Measurements from ENCODE around the gene SLC25A5. TPM values are rescaled to one million over a fixed set of nuclear protein-coding genes. Genes with fewer than 3 reads are reported as not detected.

Gene SLC25A5
- total and polyA plus RNA-seq, 10 of the 15 experiments (the other 5 are each of a cell fraction or from before 2014, with no cell fraction given): 361 to 3,863 (median 618) TPM

DNA sequence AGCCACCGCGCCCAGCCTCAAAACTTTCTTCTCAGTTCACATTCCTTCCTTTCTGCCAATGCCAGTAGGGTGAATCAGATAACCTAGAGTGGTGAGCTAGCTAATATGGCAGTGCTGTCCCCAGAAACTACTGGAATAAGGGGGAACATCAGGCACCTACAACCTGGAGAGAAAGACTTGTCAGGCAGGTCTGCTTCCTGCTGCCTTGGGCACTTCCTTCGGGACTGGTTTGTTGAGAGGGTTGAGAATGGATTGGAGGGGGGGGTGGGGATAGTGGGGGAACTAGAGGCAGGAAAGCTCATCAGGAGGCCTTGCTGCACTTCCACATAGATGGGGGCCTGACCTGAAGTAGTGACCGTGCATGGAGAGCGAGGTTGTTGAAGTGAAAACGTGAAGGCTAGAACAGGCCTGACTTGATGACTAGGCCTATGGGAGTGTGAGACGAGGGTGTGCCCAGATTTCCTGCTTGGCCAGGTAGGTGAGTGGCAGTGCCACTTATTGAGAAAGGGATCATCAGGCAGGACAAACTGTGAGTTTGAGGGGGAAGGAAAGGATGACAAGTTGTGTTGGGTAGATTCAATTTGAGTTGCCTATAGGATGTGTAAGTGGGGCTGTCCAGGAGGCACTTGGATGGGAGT is 33.4 kb downstream of the SLC25A5 start:
- CTCF ChIA-PET: interaction anchor here (0.7 to 2.3 kb wide), 5 partner anchors 11 to 19 kb away, joined by 3 to 14 read pairs (median 4); no protein-coding TSS in a partner anchor
- H3K79me2 ChIP-seq (ENCODE audit: control insufficient read depth, insufficient read depth, low read length): no peaks in the 10 kb centered on the region
- H3K36me3 ChIP-seq (ENCODE audit: control insufficient read depth in 2 of 2, insufficient read depth in 2 of 2, low read length in 1 of 2): no peaks in the 10 kb centered on the region
- POLR2A ChIA-PET: interaction anchor here (0.7 to 1.6 kb wide), 3 partner anchors 33 to 54 kb away, joined by 5 to 7 read pairs (median 5); no protein-coding TSS in a partner anchor
- H4K20me1 ChIP-seq (ENCODE audit: control insufficient read depth, insufficient read depth): no peaks in the 10 kb centered on the region
- H3K9ac ChIP-seq (ENCODE audit: control insufficient read depth, insufficient read depth, low read length): no peak overlapping the region
- intact Hi-C loops (cut with micrococcal nuclease; ENCODE audit: unreplicated experiment): no loop called here
- no peak overlapping the region for H3K27ac ChIP-seq (ENCODE audit: control insufficient read depth, insufficient read depth)
- H3K27me3 ChIP-seq (replicated peaks in 1 of 2; ENCODE audit: control insufficient read depth in 2 of 2, insufficient read depth in 2 of 2, low read length in 1 of 2): no peaks in the 10 kb centered on the region
- no peak overlapping the region for H3K4me3 ChIP-seq
- in situ Hi-C loops (cut with MboI): no loop called here
- ATAC-seq (no peak), FAIRE-seq (no peak), DNase-seq (ENCODE audit: low read depth, low spot score) (no peak)
- RAD21 ChIA-PET (ENCODE audit: unreplicated experiment): no interaction called here
- WGBS (ENCODE audit: insufficient coverage, insufficient replicate concordance, low lambda C conversion rate, missing lambda C conversion rate): 44% methylated on average over 5 of the region's 7 CpGs
- no peak overlapping the region for H2AFZ ChIP-seq (ENCODE audit: control insufficient read depth, low read depth, low read length)
- H3K4me1 ChIP-seq (ENCODE audit: control insufficient read depth, insufficient read depth, low read length): no peaks in the 10 kb centered on the region
- H3K4me2 ChIP-seq (ENCODE audit: control insufficient read depth, insufficient read depth): no peak overlapping the region
- no peaks in the 10 kb centered on the region for H3K9me3 ChIP-seq (replicated peaks; ENCODE audit: control insufficient read depth, insufficient read depth, low read length)
- BruUV-seq (replicated peaks): no TSS peak
- SMC1A ChIA-PET (ENCODE audit: uncharacterized antibody, unreplicated experiment): interaction anchor here (0.6 to 0.9 kb wide), 2 partner anchors 98 to 278 kb away, joined by 3 to 4 read pairs; no protein-coding TSS in a partner anchor
- TF ChIP-seq, protein P1, sequence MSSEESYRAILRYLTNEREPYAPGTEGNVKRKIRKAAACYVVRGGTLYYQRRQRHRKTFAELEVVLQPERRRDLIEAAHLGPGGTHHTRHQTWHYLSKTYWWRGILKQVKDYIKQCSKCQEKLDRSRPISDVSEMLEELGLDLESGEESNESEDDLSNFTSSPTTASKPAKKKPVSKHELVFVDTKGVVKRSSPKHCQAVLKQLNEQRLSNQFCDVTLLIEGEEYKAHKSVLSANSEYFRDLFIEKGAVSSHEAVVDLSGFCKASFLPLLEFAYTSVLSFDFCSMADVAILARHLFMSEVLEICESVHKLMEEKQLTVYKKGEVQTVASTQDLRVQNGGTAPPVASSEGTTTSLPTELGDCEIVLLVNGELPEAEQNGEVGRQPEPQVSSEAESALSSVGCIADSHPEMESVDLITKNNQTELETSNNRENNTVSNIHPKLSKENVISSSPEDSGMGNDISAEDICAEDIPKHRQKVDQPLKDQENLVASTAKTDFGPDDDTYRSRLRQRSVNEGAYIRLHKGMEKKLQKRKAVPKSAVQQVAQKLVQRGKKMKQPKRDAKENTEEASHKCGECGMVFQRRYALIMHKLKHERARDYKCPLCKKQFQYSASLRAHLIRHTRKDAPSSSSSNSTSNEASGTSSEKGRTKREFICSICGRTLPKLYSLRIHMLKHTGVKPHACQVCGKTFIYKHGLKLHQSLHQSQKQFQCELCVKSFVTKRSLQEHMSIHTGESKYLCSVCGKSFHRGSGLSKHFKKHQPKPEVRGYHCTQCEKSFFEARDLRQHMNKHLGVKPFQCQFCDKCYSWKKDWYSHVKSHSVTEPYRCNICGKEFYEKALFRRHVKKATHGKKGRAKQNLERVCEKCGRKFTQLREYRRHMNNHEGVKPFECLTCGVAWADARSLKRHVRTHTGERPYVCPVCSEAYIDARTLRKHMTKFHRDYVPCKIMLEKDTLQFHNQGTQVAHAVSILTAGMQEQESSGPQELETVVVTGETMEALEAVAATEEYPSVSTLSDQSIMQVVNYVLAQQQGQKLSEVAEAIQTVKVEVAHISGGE (CRISPR knock-in tag; IDR thresholded peaks at IDR 0.05): no peak
- TF ChIP-seq HDAC6 (IDR thresholded peaks at IDR 0.05; ENCODE audit: unreplicated experiment) (no peak), NFXL1 (IDR thresholded peaks at IDR 0.05; ENCODE audit: borderline replicate concordance) (no peak), CREB1 (IDR thresholded peaks at IDR 0.05; ENCODE audit: low read depth) (no peak), POU2F2 (IDR thresholded peaks at IDR 0.05; ENCODE audit: borderline replicate concordance, low read depth, low read length) (no peak), DPF2 (IDR thresholded peaks at IDR 0.05) (no peak), RB1 (IDR thresholded peaks at IDR 0.05; ENCODE audit: borderline replicate concordance) (no peak), NR2C2 (IDR thresholded peaks at IDR 0.05; ENCODE audit: borderline replicate concordance, control insufficient read depth, insufficient read length, low read depth) (no peak), RCOR1 (conservative IDR thresholded peaks at IDR 0.05; ENCODE audit: low read depth, low read length) (no peak)
- TF ChIP-seq, protein P2, sequence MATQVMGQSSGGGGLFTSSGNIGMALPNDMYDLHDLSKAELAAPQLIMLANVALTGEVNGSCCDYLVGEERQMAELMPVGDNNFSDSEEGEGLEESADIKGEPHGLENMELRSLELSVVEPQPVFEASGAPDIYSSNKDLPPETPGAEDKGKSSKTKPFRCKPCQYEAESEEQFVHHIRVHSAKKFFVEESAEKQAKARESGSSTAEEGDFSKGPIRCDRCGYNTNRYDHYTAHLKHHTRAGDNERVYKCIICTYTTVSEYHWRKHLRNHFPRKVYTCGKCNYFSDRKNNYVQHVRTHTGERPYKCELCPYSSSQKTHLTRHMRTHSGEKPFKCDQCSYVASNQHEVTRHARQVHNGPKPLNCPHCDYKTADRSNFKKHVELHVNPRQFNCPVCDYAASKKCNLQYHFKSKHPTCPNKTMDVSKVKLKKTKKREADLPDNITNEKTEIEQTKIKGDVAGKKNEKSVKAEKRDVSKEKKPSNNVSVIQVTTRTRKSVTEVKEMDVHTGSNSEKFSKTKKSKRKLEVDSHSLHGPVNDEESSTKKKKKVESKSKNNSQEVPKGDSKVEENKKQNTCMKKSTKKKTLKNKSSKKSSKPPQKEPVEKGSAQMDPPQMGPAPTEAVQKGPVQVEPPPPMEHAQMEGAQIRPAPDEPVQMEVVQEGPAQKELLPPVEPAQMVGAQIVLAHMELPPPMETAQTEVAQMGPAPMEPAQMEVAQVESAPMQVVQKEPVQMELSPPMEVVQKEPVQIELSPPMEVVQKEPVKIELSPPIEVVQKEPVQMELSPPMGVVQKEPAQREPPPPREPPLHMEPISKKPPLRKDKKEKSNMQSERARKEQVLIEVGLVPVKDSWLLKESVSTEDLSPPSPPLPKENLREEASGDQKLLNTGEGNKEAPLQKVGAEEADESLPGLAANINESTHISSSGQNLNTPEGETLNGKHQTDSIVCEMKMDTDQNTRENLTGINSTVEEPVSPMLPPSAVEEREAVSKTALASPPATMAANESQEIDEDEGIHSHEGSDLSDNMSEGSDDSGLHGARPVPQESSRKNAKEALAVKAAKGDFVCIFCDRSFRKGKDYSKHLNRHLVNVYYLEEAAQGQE (IDR thresholded peaks at IDR 0.05; ENCODE audit: low read depth, low read length): no peak
- TF ChIP-seq, protein P3, sequence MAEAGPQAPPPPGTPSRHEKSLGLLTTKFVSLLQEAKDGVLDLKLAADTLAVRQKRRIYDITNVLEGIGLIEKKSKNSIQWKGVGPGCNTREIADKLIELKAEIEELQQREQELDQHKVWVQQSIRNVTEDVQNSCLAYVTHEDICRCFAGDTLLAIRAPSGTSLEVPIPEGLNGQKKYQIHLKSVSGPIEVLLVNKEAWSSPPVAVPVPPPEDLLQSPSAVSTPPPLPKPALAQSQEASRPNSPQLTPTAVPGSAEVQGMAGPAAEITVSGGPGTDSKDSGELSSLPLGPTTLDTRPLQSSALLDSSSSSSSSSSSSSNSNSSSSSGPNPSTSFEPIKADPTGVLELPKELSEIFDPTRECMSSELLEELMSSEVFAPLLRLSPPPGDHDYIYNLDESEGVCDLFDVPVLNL (IDR thresholded peaks at IDR 0.05; ENCODE audit: low read depth, low read length): no peak
- TF ChIP-seq, protein P4, sequence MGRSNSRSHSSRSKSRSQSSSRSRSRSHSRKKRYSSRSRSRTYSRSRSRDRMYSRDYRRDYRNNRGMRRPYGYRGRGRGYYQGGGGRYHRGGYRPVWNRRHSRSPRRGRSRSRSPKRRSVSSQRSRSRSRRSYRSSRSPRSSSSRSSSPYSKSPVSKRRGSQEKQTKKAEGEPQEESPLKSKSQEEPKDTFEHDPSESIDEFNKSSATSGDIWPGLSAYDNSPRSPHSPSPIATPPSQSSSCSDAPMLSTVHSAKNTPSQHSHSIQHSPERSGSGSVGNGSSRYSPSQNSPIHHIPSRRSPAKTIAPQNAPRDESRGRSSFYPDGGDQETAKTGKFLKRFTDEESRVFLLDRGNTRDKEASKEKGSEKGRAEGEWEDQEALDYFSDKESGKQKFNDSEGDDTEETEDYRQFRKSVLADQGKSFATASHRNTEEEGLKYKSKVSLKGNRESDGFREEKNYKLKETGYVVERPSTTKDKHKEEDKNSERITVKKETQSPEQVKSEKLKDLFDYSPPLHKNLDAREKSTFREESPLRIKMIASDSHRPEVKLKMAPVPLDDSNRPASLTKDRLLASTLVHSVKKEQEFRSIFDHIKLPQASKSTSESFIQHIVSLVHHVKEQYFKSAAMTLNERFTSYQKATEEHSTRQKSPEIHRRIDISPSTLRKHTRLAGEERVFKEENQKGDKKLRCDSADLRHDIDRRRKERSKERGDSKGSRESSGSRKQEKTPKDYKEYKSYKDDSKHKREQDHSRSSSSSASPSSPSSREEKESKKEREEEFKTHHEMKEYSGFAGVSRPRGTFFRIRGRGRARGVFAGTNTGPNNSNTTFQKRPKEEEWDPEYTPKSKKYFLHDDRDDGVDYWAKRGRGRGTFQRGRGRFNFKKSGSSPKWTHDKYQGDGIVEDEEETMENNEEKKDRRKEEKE (IDR thresholded peaks at IDR 0.05): no peak
